NT2/D1 (cell line): ENCODE measurements around the gene PPP2R5C.

Experiments
- SUZ12 ChIP-seq: IDR thresholded peaks from 2 replicates; pipeline ENCODE4 v1.6.1; 2011; ENCODE audit not compliant: insufficient read length, insufficient read depth; ENCODE audit errors: extremely low read depth
- YY1 ChIP-seq: IDR thresholded peaks from 2 replicates; pipeline ENCODE4 v1.6.1; 2011; ENCODE audit not compliant: insufficient read length, insufficient read depth
- ZNF274 ChIP-seq: IDR thresholded peaks from 2 replicates; pipeline ENCODE4 v1.6.1; 2011; ENCODE audit warnings: mild to moderate bottlenecking, low read depth, low read length

DNA sequence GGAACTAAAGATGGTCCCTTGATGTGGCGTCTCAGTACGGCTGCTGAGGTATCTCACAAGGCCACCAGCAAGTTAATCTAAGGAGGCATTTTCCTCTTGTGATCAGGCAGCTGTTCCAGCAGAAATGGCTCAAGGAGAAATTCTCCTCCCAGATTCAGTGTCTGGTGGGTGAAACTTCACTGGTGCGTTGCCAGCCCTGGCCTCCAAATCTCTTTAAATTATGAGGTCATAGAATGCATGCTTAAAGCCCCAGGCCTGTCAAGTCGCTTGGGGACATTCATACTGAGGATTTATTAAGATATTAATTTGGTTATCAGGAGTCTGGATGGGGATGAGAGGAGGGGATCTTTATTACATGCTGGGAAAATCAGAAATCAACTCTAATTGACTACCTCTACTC is 72.9 kb downstream of the PPP2R5C start:
- TF ChIP-seq YY1 = no peak
- no peak for TF ChIP-seq ZNF274
- no peak for TF ChIP-seq SUZ12
